HL-60/S4 (cell line): ENCODE measurements around the gene LYL1.

ENCODE experiments used
- in situ Hi-C: fragments of 300-500 bp; cut with MboI; formaldehyde crosslinking; loops from 2 replicates; pipeline ENCODE4 v1.14.3; 2022; ENCODE audit warnings: low sequenced_read_pairs

LYL1 gene

GRCh38 chr19:13060964-13061927 lies 41.4 kb downstream of the LYL1 start:
- in situ Hi-C loops: no loop called here

- in situ Hi-C loops: no loop called here
Observed at GRCh38 chr19:13060233-13060963, 42.3 kb downstream of the LYL1 start.

- in situ Hi-C loops: no loop called here
Observed at GRCh38 chr19:13058951-13059660, 43.6 kb downstream of the LYL1 start.

- in situ Hi-C loops: no loop called here
Observed at GRCh38 chr19:13057744-13058143, 44.9 kb downstream of the LYL1 start.

GRCh38 chr19:13057147-13057572 lies 45.5 kb downstream of the LYL1 start:
- in situ Hi-C loops: no loop called here

GRCh38 chr19:13056052-13056660 lies 46.5 kb downstream of the LYL1 start:
- in situ Hi-C loops: no loop called here

- in situ Hi-C loops: no loop called here
Observed at GRCh38 chr19:13055213-13056051, 47.2 kb downstream of the LYL1 start.

- in situ Hi-C loops: no loop called here
Observed at GRCh38 chr19:13054626-13055212, 47.9 kb downstream of the LYL1 start.

GRCh38 chr19:13053761-13054625 lies 48.7 kb downstream of the LYL1 start:
- in situ Hi-C loops: no loop called here

GRCh38 chr19:13053238-13053637 lies 49.4 kb downstream of the LYL1 start:
- in situ Hi-C loops: no loop called here

GRCh38 chr19:13052447-13053175 lies 50.0 kb downstream of the LYL1 start:
- in situ Hi-C loops: no loop called here

- in situ Hi-C loops: no loop called here
Observed at GRCh38 chr19:13051557-13052165, 51.0 kb downstream of the LYL1 start.

GRCh38 chr19:13050274-13050673 lies 52.4 kb downstream of the LYL1 start:
- in situ Hi-C loops: no loop called here
